H1 (cell line): ENCODE results near the gene ALOX15. TPM values are rescaled to one million over a fixed set of nuclear protein-coding genes. Genes with fewer than 3 reads are reported as not detected.
A peak's percentile ranks its signal among the peaks of the same experiment; 100 is the strongest.

ENCODE experiments used
- CTBP2 ChIP-seq: IDR thresholded peaks from 2 replicates; pipeline ENCODE4 v1.7.0; 2011; ENCODE audit warnings: borderline replicate concordance, mild to moderate bottlenecking, moderate library complexity, mixed read lengths, low read length; ENCODE audit not compliant: insufficient read depth, insufficient read length
- KDM5A ChIP-seq: fragments of 200-600 bp; IDR thresholded peaks from 2 replicates; pipeline ENCODE4 v1.7.1; 2012; ENCODE audit warnings: mild to moderate bottlenecking, low read length, inconsistent platforms, mixed read lengths
- RXRA ChIP-seq: IDR thresholded peaks from 2 replicates; pipeline ENCODE4 v1.6.1; 2011; ENCODE audit warnings: low read depth, mild to moderate bottlenecking, low read length, moderate library complexity; ENCODE audit not compliant: insufficient read depth
- USF2 ChIP-seq: IDR thresholded peaks from 2 replicates; pipeline ENCODE4 v1.6.1; 2011; ENCODE audit warnings: low read length, improper control_type of control experiment
- polyA plus RNA-seq, 7 experiments: library from polyadenylated mRNA; depleted of rRNA in 3 of 7; stranded (reverse) in 5 of 7; unstranded in 2 of 7; fragments of >200 nt in 5 of 7; fragments of 200-250 nt in 2 of 7; gene quantifications; 1 replicate in 5 of 7; 2 replicates in 1 of 7; 4 replicates in 1 of 7; pipeline versions ENCODE4 v1.2.1 to v1.2.3, GENCODE V29; 2011 to 2013; ENCODE audit warnings: missing spikeins in 2 of 7, mixed read lengths in 2 of 7
- total RNA-seq: library from RNA; stranded (reverse); fragmentation: NEBNext Ultra II Directional; extraction: Animal tissue kit (Norgen Biotek cat#: 25700); gene quantifications from 2 replicates; pipeline ENCODE4 v1.2.1, GENCODE V29; 2021
- TF ChIP-seq, protein P1 (sequence below), 3 experiments: IDR thresholded peaks; 1 replicate in 2 of 3; 2 replicates in 1 of 3; pipeline versions ENCODE4 v1.5.1 to v1.6.1; 2011; ENCODE audit warnings: low read length in 3 of 3, mild to moderate bottlenecking in 3 of 3, inconsistent platforms in 2 of 3, low read depth in 1 of 3, moderate library complexity in 1 of 3; ENCODE audit not compliant: insufficient read depth in 1 of 3; ENCODE audit errors: control extremely low read depth in 1 of 3

Gene ALOX15
- total and polyA plus RNA-seq, 2 of the 8 experiments (the other 6 are each of a cell fraction or from before 2014, with no cell fraction given), result 1.5 to 1.7 TPM

GRCh38 chr17:4594931-4595684 is 46.4 kb downstream of the ALOX15 start (continued):
- TF ChIP-seq KDM5A, result no peak
- no peak for TF ChIP-seq USF2
- TF ChIP-seq, protein P1, sequence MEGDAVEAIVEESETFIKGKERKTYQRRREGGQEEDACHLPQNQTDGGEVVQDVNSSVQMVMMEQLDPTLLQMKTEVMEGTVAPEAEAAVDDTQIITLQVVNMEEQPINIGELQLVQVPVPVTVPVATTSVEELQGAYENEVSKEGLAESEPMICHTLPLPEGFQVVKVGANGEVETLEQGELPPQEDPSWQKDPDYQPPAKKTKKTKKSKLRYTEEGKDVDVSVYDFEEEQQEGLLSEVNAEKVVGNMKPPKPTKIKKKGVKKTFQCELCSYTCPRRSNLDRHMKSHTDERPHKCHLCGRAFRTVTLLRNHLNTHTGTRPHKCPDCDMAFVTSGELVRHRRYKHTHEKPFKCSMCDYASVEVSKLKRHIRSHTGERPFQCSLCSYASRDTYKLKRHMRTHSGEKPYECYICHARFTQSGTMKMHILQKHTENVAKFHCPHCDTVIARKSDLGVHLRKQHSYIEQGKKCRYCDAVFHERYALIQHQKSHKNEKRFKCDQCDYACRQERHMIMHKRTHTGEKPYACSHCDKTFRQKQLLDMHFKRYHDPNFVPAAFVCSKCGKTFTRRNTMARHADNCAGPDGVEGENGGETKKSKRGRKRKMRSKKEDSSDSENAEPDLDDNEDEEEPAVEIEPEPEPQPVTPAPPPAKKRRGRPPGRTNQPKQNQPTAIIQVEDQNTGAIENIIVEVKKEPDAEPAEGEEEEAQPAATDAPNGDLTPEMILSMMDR (IDR thresholded peaks at IDR 0.05; ENCODE audit: control extremely low read depth in 1 of 3, insufficient read depth in 1 of 3, low read depth in 1 of 3, low read length in 3 of 3), result peak; percentile 57 to 76 (median 69)
- no peak for TF ChIP-seq CTBP2
- TF ChIP-seq RXRA, result no peak
- TF ChIP-seq, all 59 proteins: peak for 3
